ENCODE measurements around the gene ATG5.

GRCh38 chr6:106183430-106183829, 142.1 kb downstream of the ATG5 start:
- no peak for TF ChIP-seq CTCF (IDR thresholded peaks at IDR 0.05)
- TF ChIP-seq ZFX (IDR thresholded peaks at IDR 0.05; ENCODE audit: borderline replicate concordance): no peak
